Retinal pigment epithelial cell (primary cell): ENCODE results near the gene ACTR1A.

Source experiments
- DNase-seq: peaks from one replicate; pipeline ENCODE4 v3.0.0-alpha.2; 2010; ENCODE audit warnings: low read depth
- H3K4me3 ChIP-seq: 2 replicates; pipeline ENCODE4 v1.5.1; 2011; ENCODE audit warnings: mild to moderate bottlenecking, low read length, control low read depth, moderate library complexity
- CTCF ChIP-seq: conservative IDR thresholded peaks from 2 replicates; pipeline ENCODE4 v1.5.1; 2011; ENCODE audit warnings: low read depth, low read length, control low read depth, inconsistent platforms

ACTR1A gene

GRCh38 chr10:102502337-102503151, at the start of gene ACTR1A:
Gene ACTR1A (minus strand): TSS chr10:102502712. CDS start chr10:102502647, 65 bp downstream.
- TF ChIP-seq CTCF, result no peak
- DNase-seq, result peak; percentile 100
- peak within 1 kb of the TSS; percentile 99 for H3K4me3 ChIP-seq

- H3K4me3 ChIP-seq, result no peak overlapping the region
- DNase-seq, result no peak
- TF ChIP-seq CTCF, result no peak
Observed at GRCh38 chr10:102550636-102551210, 48.2 kb upstream of the ACTR1A start.

GRCh38 chr10:102549549-102549948, 47.0 kb upstream of the ACTR1A start:
- no peak overlapping the region for H3K4me3 ChIP-seq
- no peak for DNase-seq
- TF ChIP-seq CTCF, result no peak

- no peak overlapping the region for H3K4me3 ChIP-seq
- no peak for DNase-seq
- no peak for TF ChIP-seq CTCF
Observed at GRCh38 chr10:102546606-102547320, 44.3 kb upstream of the ACTR1A start.

- no peak overlapping the region for H3K4me3 ChIP-seq
- DNase-seq, result no peak
- TF ChIP-seq CTCF, result no peak
Observed at GRCh38 chr10:102545997-102546396, 43.5 kb upstream of the ACTR1A start.

- no peak for TF ChIP-seq CTCF
- no peak for DNase-seq
Observed at GRCh38 chr10:102545265-102545871, 42.9 kb upstream of the ACTR1A start.

More at GRCh38 chr10:102545265-102545871, 42.9 kb upstream of the ACTR1A start:
- no peak overlapping the region for H3K4me3 ChIP-seq
